ENCODE data around the gene TBC1D12. TPM values are rescaled to one million over a fixed set of nuclear protein-coding genes. Genes with fewer than 3 reads are reported as not detected.

The TBC1D12 gene
- total RNA-seq, 2 experiments from 2014 or later = 0.20 TPM

DNA sequence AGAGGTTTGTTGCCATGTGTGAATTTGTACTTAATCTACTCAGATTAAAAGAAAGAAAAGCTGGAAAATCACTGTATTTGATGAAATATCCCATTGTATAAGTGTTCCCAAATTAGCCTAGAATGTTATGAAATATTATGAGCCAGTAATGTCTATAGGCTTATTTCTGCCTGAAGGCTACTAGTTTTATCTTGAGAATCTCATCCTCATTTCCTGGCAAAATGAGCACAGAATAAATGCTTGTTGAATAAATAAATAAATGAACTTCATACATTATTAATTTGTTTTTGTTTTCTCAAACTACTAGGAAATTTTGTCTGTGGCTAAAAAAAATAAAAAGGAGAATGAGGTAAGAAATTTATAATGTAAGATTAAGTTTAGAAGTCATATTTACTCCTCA is 168.7 kb downstream of the TBC1D12 start:
- no peak for ATAC-seq
- intact Hi-C loops (cut with micrococcal nuclease) = no loop called here
- H3K27me3 Mint-ChIP-seq = no peaks in the 10 kb centered on the region
- ChIA-PET POLR2A (interaction anchor here (0.8 to 0.9 kb wide), 3 partner anchors 9 to 25 kb away, joined by 3 read pairs; partner anchors contain the start of gene HELLS), CTCF (no interaction called here)
- H3K4me3 Mint-ChIP-seq = no peak overlapping the region
- H3K4me1 Mint-ChIP-seq (ENCODE audit: low read depth) = no peaks in the 10 kb centered on the region
- H3K36me3 Mint-ChIP-seq (ENCODE audit: low read depth) = peaks cover 61% of the 10 kb centered on the region
- DNase-seq = no peak
- H3K9me3 Mint-ChIP-seq = no peaks in the 10 kb centered on the region
- TF ChIP-seq, protein P1, sequence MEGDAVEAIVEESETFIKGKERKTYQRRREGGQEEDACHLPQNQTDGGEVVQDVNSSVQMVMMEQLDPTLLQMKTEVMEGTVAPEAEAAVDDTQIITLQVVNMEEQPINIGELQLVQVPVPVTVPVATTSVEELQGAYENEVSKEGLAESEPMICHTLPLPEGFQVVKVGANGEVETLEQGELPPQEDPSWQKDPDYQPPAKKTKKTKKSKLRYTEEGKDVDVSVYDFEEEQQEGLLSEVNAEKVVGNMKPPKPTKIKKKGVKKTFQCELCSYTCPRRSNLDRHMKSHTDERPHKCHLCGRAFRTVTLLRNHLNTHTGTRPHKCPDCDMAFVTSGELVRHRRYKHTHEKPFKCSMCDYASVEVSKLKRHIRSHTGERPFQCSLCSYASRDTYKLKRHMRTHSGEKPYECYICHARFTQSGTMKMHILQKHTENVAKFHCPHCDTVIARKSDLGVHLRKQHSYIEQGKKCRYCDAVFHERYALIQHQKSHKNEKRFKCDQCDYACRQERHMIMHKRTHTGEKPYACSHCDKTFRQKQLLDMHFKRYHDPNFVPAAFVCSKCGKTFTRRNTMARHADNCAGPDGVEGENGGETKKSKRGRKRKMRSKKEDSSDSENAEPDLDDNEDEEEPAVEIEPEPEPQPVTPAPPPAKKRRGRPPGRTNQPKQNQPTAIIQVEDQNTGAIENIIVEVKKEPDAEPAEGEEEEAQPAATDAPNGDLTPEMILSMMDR (IDR thresholded peaks at IDR 0.05) = no peak
- H3K27ac Mint-ChIP-seq = no peak overlapping the region

DNA sequence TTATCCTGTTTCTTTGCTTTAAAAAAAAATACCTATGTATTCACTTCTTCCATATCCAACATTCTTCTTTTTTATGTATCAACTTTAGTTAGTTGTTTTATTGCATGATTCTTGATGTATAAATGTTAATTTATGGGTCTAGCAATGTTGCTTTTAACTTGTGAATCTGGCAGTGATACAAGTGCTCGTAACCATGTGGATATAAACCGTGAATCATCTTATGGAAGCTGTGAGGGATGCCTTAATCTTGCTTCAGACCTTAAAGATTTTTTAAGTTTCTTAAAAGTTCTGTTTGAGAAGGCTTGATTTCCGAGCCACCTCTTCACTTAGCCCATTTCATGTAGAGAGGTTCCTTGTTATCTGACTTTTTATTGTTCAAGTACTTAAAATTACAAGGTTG is 169.2 kb downstream of the TBC1D12 start:
- Mint-ChIP-seq H3K4me3 (no peak overlapping the region), H3K9me3 (no peaks in the 10 kb centered on the region), H3K27me3 (no peaks in the 10 kb centered on the region), H3K36me3 (ENCODE audit: low read depth) (peaks cover 60% of the 10 kb centered on the region), H3K4me1 (ENCODE audit: low read depth) (no peaks in the 10 kb centered on the region), H3K27ac (no peak overlapping the region)
- no peak for ATAC-seq
- POLR2A ChIA-PET = interaction anchor here (0.8 to 0.9 kb wide), 2 partner anchors 9 to 26 kb away, joined by 3 read pairs; partner anchors contain the start of gene HELLS
- no peak for DNase-seq
- intact Hi-C loops (cut with micrococcal nuclease) = no loop called here
- TF ChIP-seq, protein P1 (IDR thresholded peaks at IDR 0.05) = no peak
- CTCF ChIA-PET = no interaction called here

DNA sequence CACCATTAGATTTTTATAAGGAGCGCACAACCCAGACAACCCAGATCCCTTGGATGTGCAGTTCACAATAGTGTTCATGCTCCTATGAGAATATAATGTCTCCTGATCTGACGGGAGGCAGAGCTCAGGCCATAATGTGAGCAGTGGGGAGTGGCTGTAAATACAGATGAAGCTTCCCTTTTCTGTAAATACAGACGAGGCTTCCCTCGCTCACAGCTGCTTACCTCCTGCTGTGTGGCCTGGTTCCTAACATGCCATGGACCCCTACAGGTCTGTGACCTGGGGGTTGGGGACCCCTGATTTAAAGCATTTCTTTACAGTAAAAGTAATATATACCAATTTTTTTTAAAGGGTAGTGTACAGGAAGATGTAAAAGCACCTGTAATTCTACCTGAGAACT is 176.4 kb downstream of the TBC1D12 start:
- intact Hi-C loops (cut with micrococcal nuclease) = no loop called here
- ATAC-seq (no peak), DNase-seq (no peak)
- no peaks in the 10 kb centered on the region for H3K9me3 Mint-ChIP-seq
- TF ChIP-seq, protein P1 (IDR thresholded peaks at IDR 0.05) = no peak
- no peak overlapping the region for H3K4me3 Mint-ChIP-seq
- no peak overlapping the region for H3K27ac Mint-ChIP-seq
- H3K27me3 Mint-ChIP-seq = no peaks in the 10 kb centered on the region
- POLR2A ChIA-PET = interaction anchor here (1.2 to 1.5 kb wide), 3 partner anchors 15 to 33 kb away, joined by 4 to 5 read pairs (median 5); no protein-coding TSS in a partner anchor
- no peaks in the 10 kb centered on the region for H3K4me1 Mint-ChIP-seq (ENCODE audit: low read depth)
- peaks cover 48% of the 10 kb centered on the region for H3K36me3 Mint-ChIP-seq (ENCODE audit: low read depth)
- CTCF ChIA-PET = no interaction called here

DNA sequence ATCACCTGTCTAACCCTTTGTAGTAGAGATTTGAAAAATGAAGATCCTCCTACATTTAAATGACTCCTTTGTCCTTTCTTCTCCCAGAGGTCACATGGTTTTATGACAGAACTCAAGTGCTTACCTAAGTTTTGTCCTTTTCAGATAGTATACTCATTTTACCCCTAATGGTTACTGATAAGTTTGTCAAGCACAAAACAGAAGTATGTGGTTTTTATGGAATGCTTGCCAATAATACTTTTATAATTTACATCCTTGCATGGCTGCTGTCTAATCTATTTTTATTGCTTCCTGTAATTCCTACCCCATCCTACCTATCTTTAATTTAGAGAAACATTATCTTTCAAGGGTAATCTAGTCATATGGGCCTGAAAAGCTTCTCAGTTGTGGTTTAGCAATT is 180.8 kb downstream of the TBC1D12 start:
- ATAC-seq = no peak
- POLR2A ChIA-PET = no interaction called here
- no peak for DNase-seq
- CTCF ChIA-PET = no interaction called here
- TF ChIP-seq, protein P1 (IDR thresholded peaks at IDR 0.05) = no peak
- Mint-ChIP-seq H3K9me3 (no peaks in the 10 kb centered on the region), H3K36me3 (ENCODE audit: low read depth) (peaks cover 31% of the 10 kb centered on the region), H3K27ac (no peak overlapping the region), H3K4me3 (no peak overlapping the region), H3K27me3 (no peaks in the 10 kb centered on the region), H3K4me1 (ENCODE audit: low read depth) (no peaks in the 10 kb centered on the region)
- intact Hi-C loops (cut with micrococcal nuclease) = no loop called here

Other genes starting within 250 kb of the TBC1D12 start
- 10 to 100 TPM; 45.5 to 46.6 TPM for gene NOC3L, start 39.6 kb upstream of the TBC1D12 start, total RNA-seq
- 100 to 1,000 TPM; 146 to 148 TPM for gene HELLS, start 143.2 kb downstream of the TBC1D12 start, total RNA-seq

Data from activated CD8-positive, alpha-beta T cell treated with anti-CD3 and anti-CD28 coated beads for 36 hours (primary cell).